SU-DHL-6 (cell line): Measurements from ENCODE around the gene ACOT2.

ENCODE experiments used
- H2AFZ ChIP-seq: fragments of 200-600 bp; sonication (generic); 2 replicates; pipeline ENCODE4 v1.6.1; 2014; ENCODE audit warnings: low read depth, mild to moderate bottlenecking, moderate library complexity, mixed read lengths, antibody characterized with exemption, low read length; ENCODE audit not compliant: severe bottlenecking
- H3F3A ChIP-seq: fragments of 200-600 bp; shearing (Covaris generic); 2 replicates; pipeline ENCODE4 v1.6.0; 2016; ENCODE audit warnings: antibody characterized with exemption, mild to moderate bottlenecking; ENCODE audit not compliant: insufficient read depth
- H3K27ac ChIP-seq: fragments of 200-600 bp; sonication (generic); 2 replicates; pipeline ENCODE4 v1.5.1; 2016; ENCODE audit warnings: low read depth, mild to moderate bottlenecking, low read length, moderate library complexity, mixed read lengths
- H3K27me3 ChIP-seq: fragments of 200-600 bp; sonication (generic), shearing (Covaris generic); 2 replicates; pipeline ENCODE4 v1.6.0; 2014; ENCODE audit warnings: mild to moderate bottlenecking, low read length
- H3K36me3 ChIP-seq: fragments of 200-600 bp; sonication (generic); 2 replicates; pipeline ENCODE4 v1.6.1; 2014; ENCODE audit warnings: mild to moderate bottlenecking, low read length, mixed read lengths
- H3K4me2 ChIP-seq: fragments of 300-600, 200-600 bp; shearing (Covaris generic), sonication (generic); 2 replicates; pipeline ENCODE4 v1.6.0; 2014; ENCODE audit warnings: low read length, low read depth, mild to moderate bottlenecking; ENCODE audit not compliant: poor library complexity, severe bottlenecking
- H3K4me3 ChIP-seq: fragments of 200-600 bp; sonication (generic); 2 replicates; pipeline ENCODE4 v1.5.1; 2014; ENCODE audit warnings: antibody characterized with exemption, low read length, mild to moderate bottlenecking, mixed read lengths; ENCODE audit not compliant: insufficient read depth, poor library complexity, severe bottlenecking
- H3K79me2 ChIP-seq: fragments of 200-600 bp; sonication (generic); 2 replicates; pipeline ENCODE4 v1.6.1; 2014; ENCODE audit warnings: mild to moderate bottlenecking, low read length, moderate library complexity; ENCODE audit not compliant: insufficient read depth
- H3K9ac ChIP-seq: fragments of 200-600 bp; sonication (generic); 2 replicates; pipeline ENCODE4 v1.7.0; 2014; ENCODE audit warnings: mild to moderate bottlenecking, low read length
- H3K9me2 ChIP-seq: fragments of 200-600 bp; sonication (generic); replicated peaks from 2 replicates; pipeline ENCODE4 v1.6.1; 2014; ENCODE audit warnings: low read length; ENCODE audit not compliant: insufficient read depth
- H3K9me3 ChIP-seq: fragments of 200-600 bp; sonication (generic); 2 replicates; pipeline ENCODE4 v1.6.1; 2014; ENCODE audit warnings: low read length, mixed read lengths; ENCODE audit not compliant: insufficient read depth
- H4K20me1 ChIP-seq: fragments of 200-600 bp; sonication (generic); 2 replicates; pipeline ENCODE4 v1.6.1; 2014; ENCODE audit warnings: low read depth, mild to moderate bottlenecking, antibody characterized with exemption, low read length, moderate library complexity, mixed read lengths
- EZH2phosphoT487 ChIP-seq: fragments of 200-600 bp; sonication (generic), shearing (Covaris generic); conservative IDR thresholded peaks from 2 replicates; pipeline ENCODE4 v1.6.1; 2018; ENCODE audit warnings: mild to moderate bottlenecking, antibody characterized with exemption, low read length, moderate library complexity, mixed read lengths
- TF ChIP-seq, protein P1 (sequence below): fragments of 200-600 bp; sonication (generic); IDR thresholded peaks from one replicate; pipeline ENCODE4 v1.5.1; 2017; ENCODE audit warnings: antibody characterized with exemption, mild to moderate bottlenecking, low read length, moderate library complexity; ENCODE audit not compliant: insufficient read depth, poor library complexity, severe bottlenecking

The ACOT2 gene

DNA sequence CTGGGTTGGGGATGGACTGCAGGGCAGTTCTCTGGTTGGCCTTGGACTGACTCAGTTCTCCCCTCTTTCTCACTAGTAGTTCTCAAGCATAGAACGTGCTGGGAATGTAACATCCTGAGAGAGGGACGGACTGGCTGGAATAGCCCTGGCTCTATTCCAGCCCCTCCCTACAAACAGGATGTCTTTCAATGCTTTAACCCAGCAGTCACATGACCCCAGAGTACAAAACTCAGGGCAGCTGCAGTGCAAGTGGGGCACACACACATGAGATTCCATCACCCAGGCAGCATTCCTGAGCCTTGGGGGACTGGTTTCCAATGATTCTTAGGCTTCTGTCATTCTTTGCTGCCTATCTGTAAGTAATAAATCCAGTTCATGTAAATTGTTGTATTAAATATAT, 41.7 kb downstream of the ACOT2 start:
- H4K20me1 ChIP-seq: no peaks in the 10 kb centered on the region
- H3F3A ChIP-seq: no peaks in the 10 kb centered on the region
- no peaks in the 10 kb centered on the region for H3K36me3 ChIP-seq
- no peak overlapping the region for H3K4me3 ChIP-seq
- no peaks in the 10 kb centered on the region for H3K9me2 ChIP-seq
- H3K9me3 ChIP-seq: no peaks in the 10 kb centered on the region
- no peak overlapping the region for H3K4me2 ChIP-seq
- no peaks in the 10 kb centered on the region for H3K27me3 ChIP-seq
- H2AFZ ChIP-seq: no peak overlapping the region
- no peak overlapping the region for H3K9ac ChIP-seq
- no peaks in the 10 kb centered on the region for H3K79me2 ChIP-seq
- TF ChIP-seq, protein P1, sequence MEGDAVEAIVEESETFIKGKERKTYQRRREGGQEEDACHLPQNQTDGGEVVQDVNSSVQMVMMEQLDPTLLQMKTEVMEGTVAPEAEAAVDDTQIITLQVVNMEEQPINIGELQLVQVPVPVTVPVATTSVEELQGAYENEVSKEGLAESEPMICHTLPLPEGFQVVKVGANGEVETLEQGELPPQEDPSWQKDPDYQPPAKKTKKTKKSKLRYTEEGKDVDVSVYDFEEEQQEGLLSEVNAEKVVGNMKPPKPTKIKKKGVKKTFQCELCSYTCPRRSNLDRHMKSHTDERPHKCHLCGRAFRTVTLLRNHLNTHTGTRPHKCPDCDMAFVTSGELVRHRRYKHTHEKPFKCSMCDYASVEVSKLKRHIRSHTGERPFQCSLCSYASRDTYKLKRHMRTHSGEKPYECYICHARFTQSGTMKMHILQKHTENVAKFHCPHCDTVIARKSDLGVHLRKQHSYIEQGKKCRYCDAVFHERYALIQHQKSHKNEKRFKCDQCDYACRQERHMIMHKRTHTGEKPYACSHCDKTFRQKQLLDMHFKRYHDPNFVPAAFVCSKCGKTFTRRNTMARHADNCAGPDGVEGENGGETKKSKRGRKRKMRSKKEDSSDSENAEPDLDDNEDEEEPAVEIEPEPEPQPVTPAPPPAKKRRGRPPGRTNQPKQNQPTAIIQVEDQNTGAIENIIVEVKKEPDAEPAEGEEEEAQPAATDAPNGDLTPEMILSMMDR: no peak
- TF ChIP-seq EZH2phosphoT487: no peak
- no peak overlapping the region for H3K27ac ChIP-seq

DNA sequence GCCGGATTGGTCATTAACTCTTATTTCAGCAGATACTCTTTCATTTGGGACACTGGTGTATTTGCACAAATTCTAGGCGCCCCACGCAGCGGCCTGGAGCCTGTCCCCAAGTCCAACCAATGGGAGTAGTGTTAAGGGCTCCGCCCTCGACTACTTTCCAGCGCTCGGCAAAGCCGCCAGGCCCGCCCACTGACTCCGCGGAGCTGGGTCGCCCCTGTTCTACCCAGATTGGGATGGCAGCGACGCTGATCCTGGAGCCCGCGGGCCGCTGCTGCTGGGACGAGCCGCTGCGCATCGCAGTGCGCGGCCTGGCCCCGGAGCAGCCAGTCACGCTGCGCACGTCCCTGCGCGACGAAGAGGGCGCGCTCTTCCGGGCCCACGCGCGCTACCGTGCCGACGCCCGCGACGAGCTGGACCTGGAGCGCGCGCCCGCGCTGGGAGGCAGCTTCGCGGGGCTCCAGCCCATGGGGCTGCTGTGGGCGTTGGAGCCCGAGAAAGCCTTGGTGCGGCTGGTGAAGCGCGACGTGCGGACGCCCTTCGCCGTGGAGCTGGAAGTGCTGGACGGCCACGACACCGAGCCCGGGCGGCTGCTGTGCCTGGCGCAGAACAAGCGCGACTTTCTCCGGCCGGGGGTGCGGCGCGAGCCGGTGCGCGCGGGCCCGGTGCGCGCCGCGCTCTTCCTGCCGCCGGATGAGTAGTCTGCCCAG, 43.5 kb downstream of the ACOT2 start, which contains the start of gene ACOT6:
ACOT6 (plus strand) TSS at position 179 of the 707 bp plus-strand sequence; CDS start at position 234, 55 bp downstream.
- no peaks in the 10 kb centered on the region for H3K36me3 ChIP-seq
- H3K9me3 ChIP-seq: no peaks in the 10 kb centered on the region
- H3K27ac ChIP-seq: no peak within 1 kb of the TSS
- H3F3A ChIP-seq: no peaks in the 10 kb centered on the region
- H3K9me2 ChIP-seq: no peaks in the 10 kb centered on the region
- H3K9ac ChIP-seq: peak within 1 kb of the TSS; percentile 35; the same call in 1 of the 2 replicates
- TF ChIP-seq, protein P1: no peak
- TF ChIP-seq EZH2phosphoT487: no peak
- H3K4me3 ChIP-seq: peak within 1 kb of the TSS; percentile 46
- peak within 1 kb of the TSS; percentile 66 for H2AFZ ChIP-seq
- no peaks in the 10 kb centered on the region for H3K27me3 ChIP-seq
- H3K79me2 ChIP-seq: no peaks in the 10 kb centered on the region
- peak within 1 kb of the TSS; percentile 49 for H3K4me2 ChIP-seq
- no peaks in the 10 kb centered on the region for H4K20me1 ChIP-seq

DNA sequence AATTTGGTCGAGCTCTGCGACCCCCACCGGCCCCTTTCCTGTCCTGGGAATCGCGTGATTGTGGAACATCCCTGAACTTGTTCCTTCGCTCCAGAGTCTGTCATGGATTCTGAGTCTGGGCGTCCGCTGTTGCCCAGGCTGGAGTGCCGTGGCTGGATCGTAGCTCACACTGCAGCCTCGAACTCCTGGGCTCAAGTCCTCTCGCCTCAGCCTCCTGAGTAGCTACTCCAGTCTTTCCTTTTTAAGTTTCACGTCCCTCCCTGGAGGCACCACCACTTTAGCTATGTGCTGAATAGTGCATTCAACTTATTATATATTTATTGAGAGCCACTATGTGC, 44.0 kb downstream of the ACOT2 start:
- no peaks in the 10 kb centered on the region for H4K20me1 ChIP-seq
- peak overlapping the region; percentile 46 for H3K4me3 ChIP-seq
- no peaks in the 10 kb centered on the region for H3K9me3 ChIP-seq
- no peaks in the 10 kb centered on the region for H3F3A ChIP-seq
- H3K9ac ChIP-seq: peak overlapping the region; percentile 35; the same call in 1 of the 2 replicates
- H3K27ac ChIP-seq: no peak overlapping the region
- H3K36me3 ChIP-seq: no peaks in the 10 kb centered on the region
- H3K4me2 ChIP-seq: peak overlapping the region; percentile 49
- H3K79me2 ChIP-seq: no peaks in the 10 kb centered on the region
- TF ChIP-seq, protein P1: no peak
- no peak for TF ChIP-seq EZH2phosphoT487
- no peaks in the 10 kb centered on the region for H3K9me2 ChIP-seq
- H2AFZ ChIP-seq: peak overlapping the region; percentile 66
- no peaks in the 10 kb centered on the region for H3K27me3 ChIP-seq
